ENCODE results near the gene ACTC1.

ACTC1 gene

GRCh38 chr15:34749691-34750090 is 45.7 kb downstream of the ACTC1 start:
- Histone ChIP-seq H3K9ac (ENCODE audit: low read length) (no peak overlapping the region), H3K36me3 (ENCODE audit: control insufficient read depth, insufficient read depth, low read length) (no peaks in the 10 kb centered on the region)

More at GRCh38 chr15:34749691-34750090, 45.7 kb downstream of the ACTC1 start:
- Histone ChIP-seq H3K27me3 (ENCODE audit: control insufficient read depth, insufficient read depth, low read length) (no peaks in the 10 kb centered on the region), H3K4me3 (ENCODE audit: low read length) (no peak overlapping the region), H3K27ac (ENCODE audit: low read depth, low read length) (no peak overlapping the region), H3K4me1 (ENCODE audit: control insufficient read depth, insufficient read depth, low read length) (no peaks in the 10 kb centered on the region)
